Calu3 (cell line): ENCODE results near the gene PDGFB. TPM values are rescaled to one million over a fixed set of nuclear protein-coding genes. Genes with fewer than 3 reads are reported as not detected.

Experiments
- BruUV-seq: library from RNA; stranded (reverse); fragments of 400-500 nt; replicated peaks from 2 replicates; lab custom pipeline; 2021; lab: Mats Ljungman, UMichigan
- CTCF ChIA-PET: fragments of 300-600 bp; sonication (Branson Sonifier 250); formaldehyde crosslinking; loops from one replicate; lab custom pipeline; 2022; ENCODE audit warnings: antibody characterized with exemption; lab: Charles Lee
- DNase-seq: peaks from one replicate; pipeline ENCODE4 v3.0.0; 2022
- H3K27ac Mint-ChIP-seq: one replicate; pipeline ENCODE4 v1.8.0; 2022; ENCODE audit warnings: mixed read lengths; ENCODE audit not compliant: unreplicated experiment
- H3K27me3 Mint-ChIP-seq: one replicate; pipeline ENCODE4 v1.8.0; 2022; ENCODE audit warnings: mixed read lengths; ENCODE audit not compliant: unreplicated experiment
- H3K36me3 Mint-ChIP-seq: one replicate; pipeline ENCODE4 v1.8.0; 2022; ENCODE audit warnings: mild to moderate bottlenecking, moderate library complexity, mixed read lengths; ENCODE audit not compliant: insufficient read depth, unreplicated experiment
- H3K4me1 Mint-ChIP-seq: one replicate; pipeline ENCODE4 v1.8.0; 2022; ENCODE audit warnings: mild to moderate bottlenecking, low read depth, mixed read lengths; ENCODE audit not compliant: unreplicated experiment
- H3K4me3 Mint-ChIP-seq: one replicate; pipeline ENCODE4 v1.8.0; 2022; ENCODE audit warnings: mild to moderate bottlenecking, low read depth, moderate library complexity, mixed read lengths; ENCODE audit not compliant: unreplicated experiment
- H3K9me3 Mint-ChIP-seq: one replicate; pipeline ENCODE4 v1.8.0; 2022; ENCODE audit warnings: low read depth, mixed read lengths; ENCODE audit not compliant: unreplicated experiment
- intact Hi-C: fragments of 100-400 bp; cut with micrococcal nuclease; formaldehyde crosslinking; loops from one replicate; pipeline ENCODE4 v1.10.0; 2022; ENCODE audit not compliant: unreplicated experiment
- total RNA-seq: library from RNA; stranded (reverse); gene quantifications from 2 replicates; pipeline ENCODE4 v1.2.3, GENCODE V29; 2022
- TF ChIP-seq, protein P1 (sequence below): fragments of 200-600 bp; IDR thresholded peaks from one replicate; pipeline ENCODE4 v1.8.0; 2022; ENCODE audit warnings: antibody characterized with exemption; ENCODE audit not compliant: unreplicated experiment

PDGFB gene
- total RNA-seq, 1 experiment from 2014 or later, result 25.9 TPM

DNA sequence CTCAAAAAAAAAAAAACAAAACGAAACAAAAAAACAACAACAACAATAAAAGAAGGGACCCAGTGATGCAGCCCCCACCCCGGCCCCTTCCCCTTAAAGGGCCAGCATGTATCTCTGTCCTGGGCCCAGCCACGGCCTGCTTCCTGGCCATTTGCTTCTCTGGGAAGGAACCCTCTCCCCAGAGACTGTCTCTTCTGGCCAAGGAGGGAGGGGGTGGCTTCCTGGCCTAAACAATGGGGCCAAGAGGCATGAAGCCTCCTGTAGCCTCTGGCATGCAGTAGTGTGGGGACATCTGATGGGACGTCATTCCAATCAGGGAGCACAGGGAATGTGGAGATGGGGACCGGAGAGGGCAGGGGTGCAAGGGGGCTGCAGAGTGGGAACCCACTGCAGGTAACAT, 25.5 kb upstream of the PDGFB start:
- H3K4me3 Mint-ChIP-seq, result no peak overlapping the region
- TF ChIP-seq, protein P1, sequence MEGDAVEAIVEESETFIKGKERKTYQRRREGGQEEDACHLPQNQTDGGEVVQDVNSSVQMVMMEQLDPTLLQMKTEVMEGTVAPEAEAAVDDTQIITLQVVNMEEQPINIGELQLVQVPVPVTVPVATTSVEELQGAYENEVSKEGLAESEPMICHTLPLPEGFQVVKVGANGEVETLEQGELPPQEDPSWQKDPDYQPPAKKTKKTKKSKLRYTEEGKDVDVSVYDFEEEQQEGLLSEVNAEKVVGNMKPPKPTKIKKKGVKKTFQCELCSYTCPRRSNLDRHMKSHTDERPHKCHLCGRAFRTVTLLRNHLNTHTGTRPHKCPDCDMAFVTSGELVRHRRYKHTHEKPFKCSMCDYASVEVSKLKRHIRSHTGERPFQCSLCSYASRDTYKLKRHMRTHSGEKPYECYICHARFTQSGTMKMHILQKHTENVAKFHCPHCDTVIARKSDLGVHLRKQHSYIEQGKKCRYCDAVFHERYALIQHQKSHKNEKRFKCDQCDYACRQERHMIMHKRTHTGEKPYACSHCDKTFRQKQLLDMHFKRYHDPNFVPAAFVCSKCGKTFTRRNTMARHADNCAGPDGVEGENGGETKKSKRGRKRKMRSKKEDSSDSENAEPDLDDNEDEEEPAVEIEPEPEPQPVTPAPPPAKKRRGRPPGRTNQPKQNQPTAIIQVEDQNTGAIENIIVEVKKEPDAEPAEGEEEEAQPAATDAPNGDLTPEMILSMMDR, result no peak
- CTCF ChIA-PET, result interaction anchor here (0.7 kb wide), 1 partner anchor 96 kb away, joined by 3 read pairs; no protein-coding TSS in a partner anchor
- intact Hi-C loops, result no loop called here
- no peak overlapping the region for H3K27ac Mint-ChIP-seq
- H3K36me3 Mint-ChIP-seq, result no peaks in the 10 kb centered on the region
- no peak for DNase-seq
- no TSS peak for BruUV-seq
- H3K27me3 Mint-ChIP-seq, result no peaks in the 10 kb centered on the region
- no peaks in the 10 kb centered on the region for H3K9me3 Mint-ChIP-seq
- no peaks in the 10 kb centered on the region for H3K4me1 Mint-ChIP-seq

DNA sequence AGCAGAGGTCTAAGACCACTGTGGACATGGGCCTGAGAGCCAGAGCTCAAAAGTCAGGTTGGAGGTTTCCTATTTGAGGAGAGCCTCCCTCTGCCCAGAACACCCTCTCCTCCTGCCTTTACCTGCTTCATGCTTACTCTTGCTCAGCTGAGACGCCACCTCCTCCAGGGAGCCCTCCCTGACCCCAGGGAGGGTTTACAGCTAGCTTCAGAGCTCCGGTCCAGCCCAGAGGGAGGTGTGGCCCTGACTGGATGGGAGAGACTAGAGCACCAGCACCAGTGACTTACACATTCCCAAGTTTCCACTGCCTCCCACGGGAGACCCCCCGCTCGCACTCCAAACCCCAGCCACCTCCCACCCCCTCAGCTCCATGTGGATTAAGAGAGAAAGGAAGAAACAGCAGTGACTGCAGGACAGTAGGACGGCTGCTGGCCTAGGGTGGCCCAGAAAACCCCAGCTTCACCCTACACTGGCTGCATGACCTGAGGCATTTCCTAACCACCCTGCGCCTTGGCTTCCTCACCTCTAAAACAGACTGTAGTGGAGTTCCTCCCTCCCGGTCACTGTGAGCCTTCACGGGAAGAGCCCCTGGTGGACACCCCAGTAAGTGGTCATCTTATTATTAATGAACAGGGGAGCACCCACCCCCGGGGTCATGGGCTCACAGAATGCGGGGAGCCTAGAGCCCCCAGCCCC, 24.5 kb upstream of the PDGFB start:
- BruUV-seq, result no TSS peak
- TF ChIP-seq, protein P1, result no peak
- H3K36me3 Mint-ChIP-seq, result no peaks in the 10 kb centered on the region
- no peaks in the 10 kb centered on the region for H3K9me3 Mint-ChIP-seq
- CTCF ChIA-PET, result interaction anchor here (0.7 kb wide), 1 partner anchor 95 kb away, joined by 3 read pairs; no protein-coding TSS in a partner anchor
- no peaks in the 10 kb centered on the region for H3K27me3 Mint-ChIP-seq
- no peak overlapping the region for H3K4me3 Mint-ChIP-seq
- H3K27ac Mint-ChIP-seq, result no peak overlapping the region
- no peaks in the 10 kb centered on the region for H3K4me1 Mint-ChIP-seq
- DNase-seq, result no peak
- intact Hi-C loops, result no loop called here

DNA sequence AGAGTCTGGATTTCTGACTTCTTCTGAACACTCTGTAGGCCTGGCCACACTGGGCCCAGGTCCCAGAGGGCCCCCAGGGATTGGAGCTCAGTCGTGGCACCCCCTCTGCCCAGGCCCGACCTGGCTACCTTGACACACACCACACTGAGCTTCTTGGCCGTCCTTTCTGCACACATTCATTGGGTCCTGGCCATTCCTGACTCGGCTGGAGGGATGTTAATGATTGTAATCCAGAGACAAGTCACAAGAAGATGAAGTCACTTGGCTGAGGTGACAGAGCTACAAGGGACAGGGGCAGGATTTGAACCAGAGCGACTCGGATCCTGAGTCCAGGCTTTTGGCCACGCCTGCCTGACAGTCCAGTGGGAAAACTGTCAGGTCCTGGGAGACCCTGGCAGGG, 23.9 kb upstream of the PDGFB start:
- Mint-ChIP-seq H3K4me3 (no peak overlapping the region), H3K36me3 (no peaks in the 10 kb centered on the region), H3K27me3 (no peaks in the 10 kb centered on the region), H3K4me1 (no peaks in the 10 kb centered on the region), H3K27ac (no peak overlapping the region), H3K9me3 (no peaks in the 10 kb centered on the region)
- BruUV-seq, result no TSS peak
- DNase-seq, result no peak
- intact Hi-C loops, result no loop called here
- TF ChIP-seq, protein P1, result no peak
- CTCF ChIA-PET, result no interaction called here

DNA sequence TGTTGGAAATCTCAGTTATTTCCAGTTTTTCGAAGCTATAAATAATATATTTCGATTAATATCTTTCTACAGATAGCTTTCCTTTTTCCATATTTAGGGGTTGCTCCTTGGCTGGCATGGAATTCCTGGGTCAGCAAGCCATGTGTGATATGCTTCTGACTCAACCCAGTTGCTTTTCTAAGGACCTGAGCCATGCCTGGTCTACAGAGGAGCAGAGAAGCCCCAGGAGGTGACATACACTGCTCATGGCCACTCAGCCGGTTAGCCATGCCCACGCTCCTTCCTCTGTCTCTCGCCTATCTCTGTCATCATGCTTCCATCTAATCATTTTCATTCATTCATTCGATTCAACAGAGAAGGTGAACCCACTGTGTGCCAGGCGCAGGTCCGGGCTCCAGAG, 23.2 kb upstream of the PDGFB start:
- CTCF ChIA-PET, result no interaction called here
- no TSS peak for BruUV-seq
- Mint-ChIP-seq H3K4me3 (no peak overlapping the region), H3K27ac (no peak overlapping the region), H3K36me3 (no peaks in the 10 kb centered on the region), H3K27me3 (no peaks in the 10 kb centered on the region), H3K9me3 (no peaks in the 10 kb centered on the region), H3K4me1 (no peaks in the 10 kb centered on the region)
- DNase-seq, result no peak
- intact Hi-C loops, result no loop called here
- TF ChIP-seq, protein P1, result no peak
